Erythroblast (primary cell): ENCODE data around the gene CDH22.

Source experiments
- GATA1 ChIP-seq: IDR thresholded peaks from 2 replicates; pipeline ENCODE4 v1.6.1; 2011; ENCODE audit warnings: low read depth, mild to moderate bottlenecking, control low read depth, low read length, moderate library complexity
- POLR2A ChIP-seq: IDR thresholded peaks from 2 replicates; pipeline ENCODE4 v1.6.1; 2011; ENCODE audit warnings: mild to moderate bottlenecking, low read length

DNA sequence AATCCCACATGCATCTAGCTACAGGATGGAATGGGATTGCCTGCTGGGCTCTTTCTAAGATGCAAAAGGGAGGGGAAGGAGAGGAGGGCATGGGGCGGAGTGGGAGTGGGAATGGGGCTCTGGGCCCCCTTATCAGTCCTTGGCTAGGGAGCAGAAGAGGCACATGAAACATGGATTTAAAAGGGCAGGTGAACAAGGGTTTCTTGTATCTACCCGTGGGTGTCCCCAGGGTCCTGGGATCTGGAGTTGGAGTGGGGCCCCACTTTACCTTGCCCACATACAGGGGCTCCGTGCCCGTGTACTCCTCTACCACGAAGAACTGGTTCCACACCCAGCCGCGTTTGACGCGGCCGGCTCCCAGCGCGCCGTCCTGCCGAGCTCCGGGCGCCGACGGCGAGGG is 57.5 kb downstream of the CDH22 start:
- TF ChIP-seq POLR2A (no peak), GATA1 (no peak)
